ENCODE measurements around the gene HIRA. TPM values are rescaled to one million over a fixed set of nuclear protein-coding genes. Genes with fewer than 3 reads are reported as not detected.

Gene HIRA
- total RNA-seq, 1 donor from 2014 or later = 18.1 TPM

GRCh38 chr22:19386248-19386647 lies 45.3 kb downstream of the HIRA start:
- Histone ChIP-seq H3K27me3 (ENCODE audit: low read depth) (no peaks in the 10 kb centered on the region), H3K27ac (replicated peaks) (no peak overlapping the region), H3K9me3 (replicated peaks) (no peaks in the 10 kb centered on the region), H3K36me3 (peaks cover 94% of the 10 kb centered on the region), H3K4me3 (no peak overlapping the region), H3K4me1 (peaks cover 11% of the 10 kb centered on the region)
- intact Hi-C loops (cut with micrococcal nuclease) = no loop called here
- TF ChIP-seq, protein P1, sequence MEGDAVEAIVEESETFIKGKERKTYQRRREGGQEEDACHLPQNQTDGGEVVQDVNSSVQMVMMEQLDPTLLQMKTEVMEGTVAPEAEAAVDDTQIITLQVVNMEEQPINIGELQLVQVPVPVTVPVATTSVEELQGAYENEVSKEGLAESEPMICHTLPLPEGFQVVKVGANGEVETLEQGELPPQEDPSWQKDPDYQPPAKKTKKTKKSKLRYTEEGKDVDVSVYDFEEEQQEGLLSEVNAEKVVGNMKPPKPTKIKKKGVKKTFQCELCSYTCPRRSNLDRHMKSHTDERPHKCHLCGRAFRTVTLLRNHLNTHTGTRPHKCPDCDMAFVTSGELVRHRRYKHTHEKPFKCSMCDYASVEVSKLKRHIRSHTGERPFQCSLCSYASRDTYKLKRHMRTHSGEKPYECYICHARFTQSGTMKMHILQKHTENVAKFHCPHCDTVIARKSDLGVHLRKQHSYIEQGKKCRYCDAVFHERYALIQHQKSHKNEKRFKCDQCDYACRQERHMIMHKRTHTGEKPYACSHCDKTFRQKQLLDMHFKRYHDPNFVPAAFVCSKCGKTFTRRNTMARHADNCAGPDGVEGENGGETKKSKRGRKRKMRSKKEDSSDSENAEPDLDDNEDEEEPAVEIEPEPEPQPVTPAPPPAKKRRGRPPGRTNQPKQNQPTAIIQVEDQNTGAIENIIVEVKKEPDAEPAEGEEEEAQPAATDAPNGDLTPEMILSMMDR (IDR thresholded peaks at IDR 0.05; ENCODE audit: borderline replicate concordance) = no peak
- no peak for DNase-seq

DNA sequence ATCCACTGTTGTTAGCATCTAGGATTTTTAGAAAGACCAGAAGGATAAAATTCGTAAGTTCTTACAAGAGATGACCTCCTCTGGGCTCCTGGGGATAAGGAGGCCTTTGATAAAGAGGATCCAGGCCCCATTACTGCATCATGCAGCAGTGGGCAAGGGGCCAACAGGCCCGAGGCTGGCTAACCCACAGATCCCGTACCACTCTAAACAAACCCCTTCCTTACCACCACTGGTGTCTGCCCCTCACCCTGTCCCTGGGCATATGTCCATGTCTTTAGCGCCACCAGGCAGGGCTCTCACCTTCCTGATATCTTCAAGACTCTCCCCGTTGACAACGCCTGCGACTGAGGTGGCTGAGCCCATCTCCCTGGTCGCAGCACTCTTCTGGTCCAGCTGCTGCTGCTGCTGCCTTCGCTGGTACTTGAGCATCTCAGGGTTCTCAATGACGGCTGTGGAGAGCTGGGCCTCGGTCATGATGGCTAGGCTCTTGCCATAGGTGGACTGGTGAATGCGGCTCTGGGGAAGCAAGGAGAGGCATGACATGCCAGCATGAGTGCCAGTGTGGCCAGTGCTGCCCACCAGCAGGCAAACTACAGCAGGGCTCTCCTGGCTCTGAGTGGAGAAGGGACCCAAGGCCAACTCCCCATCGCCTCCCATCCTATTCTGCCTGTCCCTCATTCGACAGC lies 46.2 kb downstream of the HIRA start:
- DNase-seq = no peak
- intact Hi-C loops (cut with micrococcal nuclease) = no loop called here
- Histone ChIP-seq H3K36me3 (peaks cover 97% of the 10 kb centered on the region), H3K27ac (replicated peaks) (no peak overlapping the region), H3K27me3 (ENCODE audit: low read depth) (no peaks in the 10 kb centered on the region), H3K4me1 (peaks cover 6% of the 10 kb centered on the region), H3K4me3 (no peak overlapping the region), H3K9me3 (replicated peaks) (no peaks in the 10 kb centered on the region)
- TF ChIP-seq, protein P1 (IDR thresholded peaks at IDR 0.05; ENCODE audit: borderline replicate concordance) = no peak

GRCh38 chr22:19383292-19383691 lies 48.2 kb downstream of the HIRA start:
- Histone ChIP-seq H3K27ac (replicated peaks) (no peak overlapping the region), H3K4me1 (no peaks in the 10 kb centered on the region), H3K36me3 (peaks cover 87% of the 10 kb centered on the region), H3K27me3 (ENCODE audit: low read depth) (no peaks in the 10 kb centered on the region), H3K9me3 (replicated peaks) (no peaks in the 10 kb centered on the region), H3K4me3 (no peak overlapping the region)
- intact Hi-C loops (cut with micrococcal nuclease) = no loop called here
- DNase-seq = no peak
- TF ChIP-seq, protein P1 (IDR thresholded peaks at IDR 0.05; ENCODE audit: borderline replicate concordance) = no peak

GRCh38 chr22:19382240-19382639 lies 49.3 kb downstream of the HIRA start:
- no peak for DNase-seq
- intact Hi-C loops (cut with micrococcal nuclease) = no loop called here
- Histone ChIP-seq H3K4me3 (no peak overlapping the region), H3K9me3 (replicated peaks) (no peaks in the 10 kb centered on the region), H3K27me3 (ENCODE audit: low read depth) (no peaks in the 10 kb centered on the region), H3K4me1 (no peaks in the 10 kb centered on the region), H3K27ac (replicated peaks) (no peak overlapping the region), H3K36me3 (peaks cover 87% of the 10 kb centered on the region)
- TF ChIP-seq, protein P1 (IDR thresholded peaks at IDR 0.05; ENCODE audit: borderline replicate concordance) = no peak

GRCh38 chr22:19378344-19378674 lies 53.2 kb downstream of the HIRA start:
- no peaks in the 10 kb centered on the region for H3K4me1 ChIP-seq
- TF ChIP-seq, protein P1 (IDR thresholded peaks at IDR 0.05; ENCODE audit: borderline replicate concordance) = no peak
- H3K27me3 ChIP-seq (ENCODE audit: low read depth) = no peaks in the 10 kb centered on the region
- no peaks in the 10 kb centered on the region for H3K9me3 ChIP-seq (replicated peaks)
- intact Hi-C loops (cut with micrococcal nuclease) = no loop called here
- H3K36me3 ChIP-seq = peaks cover 87% of the 10 kb centered on the region
- DNase-seq = no peak
- no peak overlapping the region for H3K27ac ChIP-seq (replicated peaks)
- no peak overlapping the region for H3K4me3 ChIP-seq

Data from left ventricle myocardium inferior (tissue), 1 donor.